ENCODE data around the gene MAP3K3. TPM values are rescaled to one million over a fixed set of nuclear protein-coding genes. Genes with fewer than 3 reads are reported as not detected.

Gene MAP3K3
- total RNA-seq, 2 experiments from 2014 or later: 75.8 to 78.1 TPM

GRCh38 chr17:63694229-63694949, 72.2 kb downstream of the MAP3K3 start:
- Mint-ChIP-seq H3K4me3 (peak overlapping the region; percentile 80), H3K36me3 (ENCODE audit: low read depth) (peaks cover 96% of the 10 kb centered on the region), H3K27me3 (peaks cover 5% of the 10 kb centered on the region), H3K27ac (peak overlapping the region; percentile 100), H3K4me1 (ENCODE audit: low read depth) (peaks cover 58% of the 10 kb centered on the region), H3K9me3 (no peaks in the 10 kb centered on the region)
- no peaks in the 10 kb centered on the region for H3K27me3 ChIP-seq (ENCODE audit: control insufficient read depth in 1 of 2, insufficient read depth in 2 of 2, low read length in 2 of 2)
- H3K4me1 ChIP-seq (ENCODE audit: insufficient read depth, low read length): peaks cover 60% of the 10 kb centered on the region
- no peaks in the 10 kb centered on the region for H3K9me3 ChIP-seq (ENCODE audit: control insufficient read depth in 1 of 2, insufficient read depth in 1 of 2, low read length in 2 of 2)
- CTCF ChIA-PET: interaction anchor here (0.5 to 10.9 kb wide), 3 partner anchors 17 to 269 kb away, joined by 3 to 169 read pairs (median 6); no protein-coding TSS in a partner anchor
- POLR2A ChIA-PET: interaction anchor here (0.7 to 13.2 kb wide), 38 partner anchors 9 to 326 kb away, joined by 3 to 844 read pairs (median 6); partner anchors contain the start of genes CCDC47, DDX42, FTSJ3 and ICAM2
- no peak overlapping the region for H3K4me3 ChIP-seq (ENCODE audit: low read length)
- no peak for ATAC-seq (ENCODE audit: poor library complexity)
- DNase-seq: peak in 4 of 14 experiments; percentile 32 to 63 (median 52)
- intact Hi-C loops (cut with DNase I, micrococcal nuclease): no loop called here
- no peak for TF ChIP-seq CTCF (IDR thresholded peaks at IDR 0.05)
- peaks cover 84% of the 10 kb centered on the region for H3K36me3 ChIP-seq (ENCODE audit: insufficient read depth, low read length)
- peak overlapping the region; percentile 22 to 39 for H3K27ac ChIP-seq (ENCODE audit: low read depth in 1 of 2, low read length in 2 of 2)

- Mint-ChIP-seq H3K4me1 (ENCODE audit: low read depth) (peaks cover 58% of the 10 kb centered on the region), H3K36me3 (ENCODE audit: low read depth) (peaks cover 89% of the 10 kb centered on the region), H3K27ac (peak overlapping the region; percentile 100), H3K27me3 (peaks cover 5% of the 10 kb centered on the region), H3K4me3 (peak overlapping the region; percentile 80), H3K9me3 (no peaks in the 10 kb centered on the region)
- Histone ChIP-seq H3K27me3 (ENCODE audit: control insufficient read depth in 1 of 2, insufficient read depth in 2 of 2, low read length in 2 of 2) (no peaks in the 10 kb centered on the region), H3K9me3 (ENCODE audit: control insufficient read depth in 1 of 2, insufficient read depth in 1 of 2, low read length in 2 of 2) (no peaks in the 10 kb centered on the region), H3K4me1 (ENCODE audit: insufficient read depth, low read length) (peaks cover 60% of the 10 kb centered on the region), H3K27ac (ENCODE audit: low read depth in 1 of 2, low read length in 2 of 2) (peak overlapping the region; percentile 22 to 39), H3K4me3 (ENCODE audit: low read length) (peak overlapping the region; percentile 20), H3K36me3 (ENCODE audit: insufficient read depth, low read length) (peaks cover 76% of the 10 kb centered on the region)
- CTCF ChIA-PET: interaction anchor here (0.5 to 10.9 kb wide), 2 partner anchors 16 to 115 kb away, joined by 3 to 169 read pairs; no protein-coding TSS in a partner anchor
- DNase-seq (peak in 6 of 14 experiments; percentile 25 to 57 (median 41)), ATAC-seq (ENCODE audit: poor library complexity) (no peak)
- POLR2A ChIA-PET: interaction anchor here (0.5 to 13.2 kb wide), 40 partner anchors 9 to 325 kb away, joined by 3 to 844 read pairs (median 6); partner anchors contain the start of genes CCDC47, DDX42, FTSJ3 and ICAM2
- no peak for TF ChIP-seq CTCF (IDR thresholded peaks at IDR 0.05)
- intact Hi-C loops (cut with DNase I, micrococcal nuclease): loop anchor here in 1 of 2 experiments (5.0 kb wide), 1 partner anchor 132 kb away; the partner anchor contains the start of genes FTSJ3 and PSMC5
These were observed 72.9 kb downstream of the MAP3K3 start for GRCh38 chr17:63694950-63695773.

- ATAC-seq (ENCODE audit: poor library complexity) (no peak), DNase-seq (peak in 2 of 14 experiments; percentile 29 to 37)
- Histone ChIP-seq H3K27ac (ENCODE audit: low read depth in 1 of 2, low read length in 2 of 2) (peak overlapping the region; percentile 22 to 39), H3K4me3 (ENCODE audit: low read length) (peak overlapping the region; percentile 98), H3K4me1 (ENCODE audit: insufficient read depth, low read length) (peaks cover 65% of the 10 kb centered on the region), H3K36me3 (ENCODE audit: insufficient read depth, low read length) (peaks cover 69% of the 10 kb centered on the region), H3K27me3 (ENCODE audit: control insufficient read depth in 1 of 2, insufficient read depth in 2 of 2, low read length in 2 of 2) (no peaks in the 10 kb centered on the region), H3K9me3 (ENCODE audit: control insufficient read depth in 1 of 2, insufficient read depth in 1 of 2, low read length in 2 of 2) (no peaks in the 10 kb centered on the region)
- Mint-ChIP-seq H3K27me3 (peaks cover 5% of the 10 kb centered on the region), H3K9me3 (no peaks in the 10 kb centered on the region), H3K27ac (peak overlapping the region; percentile 100), H3K4me1 (ENCODE audit: low read depth) (peaks cover 59% of the 10 kb centered on the region), H3K4me3 (peak overlapping the region; percentile 100), H3K36me3 (ENCODE audit: low read depth) (peaks cover 83% of the 10 kb centered on the region)
- CTCF ChIA-PET: interaction anchor here (1.0 to 10.9 kb wide), 3 partner anchors 8 to 271 kb away, joined by 3 to 169 read pairs (median 3); no protein-coding TSS in a partner anchor
- POLR2A ChIA-PET: interaction anchor here (0.5 to 13.2 kb wide), 26 partner anchors 9 to 321 kb away, joined by 3 to 844 read pairs (median 8); partner anchors contain the start of genes CCDC47, DDX42, FTSJ3 and MAP3K3
- TF ChIP-seq CTCF (IDR thresholded peaks at IDR 0.05): no peak
- intact Hi-C loops (cut with DNase I, micrococcal nuclease): loop anchor here in 1 of 2 experiments (5.0 kb wide), 1 partner anchor 131 kb away; the partner anchor contains the start of genes FTSJ3 and PSMC5
These were observed 73.7 kb downstream of the MAP3K3 start for GRCh38 chr17:63695889-63696288.

All from CD4-positive, alpha-beta T cell (primary cell).